MCF 10A (cell line): ENCODE measurements around the gene PCYOX1L. TPM values are rescaled to one million over a fixed set of nuclear protein-coding genes. Genes with fewer than 3 reads are reported as not detected.

Experiments used
- BruUV-seq: library from RNA; stranded (reverse); fragments of 400-500 nt; replicated peaks from 2 replicates; lab custom pipeline; 2021; lab: Mats Ljungman, UMichigan
- CTCF ChIA-PET: fragments of 300-600 bp; sonication (Branson Sonifier 250); formaldehyde crosslinking; extraction: SDS; loops from one replicate; lab custom pipeline; 2021; ENCODE audit warnings: antibody characterized with exemption, inconsistent platforms; lab: Yijun Ruan, JAX
- POLR2A ChIA-PET: fragments of 300-600, 350-650 bp; sonication (Branson Sonifier 250); formaldehyde crosslinking; extraction: SDS; loops from one replicate; lab custom pipeline; 2020; ENCODE audit warnings: antibody characterized with exemption, inconsistent platforms; lab: Yijun Ruan, JAX
- DNase-seq: peaks from one replicate; pipeline ENCODE4 v3.0.0-alpha.2; 2018; ENCODE audit not compliant: unreplicated experiment
- H3K27ac Mint-ChIP-seq: one replicate; pipeline ENCODE4 v1.8.0; 2022; ENCODE audit warnings: mild to moderate bottlenecking, low read depth, mixed read lengths; ENCODE audit not compliant: unreplicated experiment
- H3K27me3 Mint-ChIP-seq: one replicate; pipeline ENCODE4 v1.8.0; 2022; ENCODE audit warnings: mixed read lengths; ENCODE audit not compliant: insufficient read depth, unreplicated experiment
- H3K36me3 Mint-ChIP-seq: one replicate; pipeline ENCODE4 v1.8.0; 2022; ENCODE audit warnings: mild to moderate bottlenecking, moderate library complexity, mixed read lengths; ENCODE audit not compliant: insufficient read depth, unreplicated experiment
- H3K4me1 Mint-ChIP-seq: one replicate; pipeline ENCODE4 v1.8.0; 2022; ENCODE audit warnings: mixed read lengths; ENCODE audit not compliant: insufficient read depth, unreplicated experiment
- H3K4me3 Mint-ChIP-seq: one replicate; pipeline ENCODE4 v1.8.0; 2022; ENCODE audit warnings: mild to moderate bottlenecking, moderate library complexity, mixed read lengths; ENCODE audit not compliant: unreplicated experiment
- H3K9me3 Mint-ChIP-seq: one replicate; pipeline ENCODE4 v1.8.0; 2022; ENCODE audit warnings: mixed read lengths; ENCODE audit not compliant: unreplicated experiment
- intact Hi-C: fragments of 100-400 bp; cut with micrococcal nuclease; formaldehyde crosslinking; loops from 2 replicates; pipeline ENCODE4 v1.14.1; 2022
- total RNA-seq: library from RNA; stranded (reverse); gene quantifications from 2 replicates; pipeline ENCODE4 v1.2.3, GENCODE V29; 2022
- TF ChIP-seq, protein P1 (sequence below): fragments of 200-600 bp; IDR thresholded peaks from one replicate; pipeline ENCODE4 v1.8.0; 2022; ENCODE audit warnings: antibody characterized with exemption, mild to moderate bottlenecking; ENCODE audit not compliant: unreplicated experiment

Gene PCYOX1L
- total RNA-seq, 1 experiment from 2014 or later, result 7.7 TPM

DNA sequence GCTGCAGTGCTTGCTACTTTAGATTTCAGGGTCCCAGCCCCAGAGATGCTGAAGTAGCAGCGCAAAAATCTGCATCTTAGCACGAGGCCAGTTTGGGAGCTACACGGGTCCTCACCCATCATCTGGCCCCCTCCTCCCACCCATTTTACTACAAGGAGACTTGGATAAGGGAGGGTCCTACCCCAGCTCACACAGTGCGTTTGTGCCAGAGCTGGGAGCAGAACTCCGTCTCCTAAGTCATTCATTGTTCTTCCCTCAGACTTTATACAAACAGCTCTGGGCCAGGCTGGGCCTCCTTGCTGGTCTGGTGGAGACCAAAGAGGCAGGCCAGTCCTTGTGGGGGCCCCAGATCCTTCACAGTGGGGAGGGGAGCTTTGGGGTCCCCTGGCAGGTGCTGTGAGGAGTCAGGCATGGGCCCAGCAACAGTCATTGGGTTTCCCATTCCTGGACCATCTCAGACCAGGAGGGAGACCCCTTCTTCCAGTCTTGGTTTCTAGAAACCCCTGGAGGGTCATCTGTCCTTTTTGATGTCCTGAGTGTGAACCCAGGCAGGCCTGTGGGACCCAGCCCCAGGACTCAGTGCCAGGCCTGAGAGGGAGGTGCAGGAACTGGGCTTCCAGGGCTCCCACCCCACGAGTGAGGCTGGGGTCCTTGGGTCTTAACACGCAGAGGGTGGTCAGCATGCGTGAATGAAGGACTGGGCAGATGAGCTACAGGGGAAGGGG lies 23.6 kb downstream of the PCYOX1L start:
- intact Hi-C loops, result loop anchor here (5.0 kb wide), 1 partner anchor 446 kb away; no protein-coding TSS in a partner anchor
- no peaks in the 10 kb centered on the region for H3K9me3 Mint-ChIP-seq
- DNase-seq, result no peak
- no peak overlapping the region for H3K27ac Mint-ChIP-seq
- BruUV-seq, result no TSS peak
- peaks cover 5% of the 10 kb centered on the region for H3K36me3 Mint-ChIP-seq
- no peak overlapping the region for H3K4me3 Mint-ChIP-seq
- TF ChIP-seq, protein P1, sequence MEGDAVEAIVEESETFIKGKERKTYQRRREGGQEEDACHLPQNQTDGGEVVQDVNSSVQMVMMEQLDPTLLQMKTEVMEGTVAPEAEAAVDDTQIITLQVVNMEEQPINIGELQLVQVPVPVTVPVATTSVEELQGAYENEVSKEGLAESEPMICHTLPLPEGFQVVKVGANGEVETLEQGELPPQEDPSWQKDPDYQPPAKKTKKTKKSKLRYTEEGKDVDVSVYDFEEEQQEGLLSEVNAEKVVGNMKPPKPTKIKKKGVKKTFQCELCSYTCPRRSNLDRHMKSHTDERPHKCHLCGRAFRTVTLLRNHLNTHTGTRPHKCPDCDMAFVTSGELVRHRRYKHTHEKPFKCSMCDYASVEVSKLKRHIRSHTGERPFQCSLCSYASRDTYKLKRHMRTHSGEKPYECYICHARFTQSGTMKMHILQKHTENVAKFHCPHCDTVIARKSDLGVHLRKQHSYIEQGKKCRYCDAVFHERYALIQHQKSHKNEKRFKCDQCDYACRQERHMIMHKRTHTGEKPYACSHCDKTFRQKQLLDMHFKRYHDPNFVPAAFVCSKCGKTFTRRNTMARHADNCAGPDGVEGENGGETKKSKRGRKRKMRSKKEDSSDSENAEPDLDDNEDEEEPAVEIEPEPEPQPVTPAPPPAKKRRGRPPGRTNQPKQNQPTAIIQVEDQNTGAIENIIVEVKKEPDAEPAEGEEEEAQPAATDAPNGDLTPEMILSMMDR, result no peak
- ChIA-PET CTCF (interaction anchor here (0.5 to 27.0 kb wide), 71 partner anchors 9 to 242 kb away, joined by 3 to 662 read pairs (median 4); partner anchors contain the start of genes CSNK1A1, GRPEL2 and PCYOX1L), POLR2A (interaction anchor here (1.1 to 2.2 kb wide), 2 partner anchors 57 to 181 kb away, joined by 4 to 12 read pairs; no protein-coding TSS in a partner anchor)
- H3K27me3 Mint-ChIP-seq, result no peaks in the 10 kb centered on the region
- no peaks in the 10 kb centered on the region for H3K4me1 Mint-ChIP-seq

GRCh38 chr5:149381986-149382338 lies 24.1 kb downstream of the PCYOX1L start:
- POLR2A ChIA-PET, result interaction anchor here (0.7 to 2.2 kb wide), 4 partner anchors 53 to 181 kb away, joined by 4 to 12 read pairs (median 4); no protein-coding TSS in a partner anchor
- no peak overlapping the region for H3K27ac Mint-ChIP-seq

GRCh38 chr5:149382517-149383220 lies 24.8 kb downstream of the PCYOX1L start:
- no peak overlapping the region for H3K4me3 Mint-ChIP-seq
- POLR2A ChIA-PET, result interaction anchor here (0.7 to 2.2 kb wide), 4 partner anchors 52 to 180 kb away, joined by 4 to 12 read pairs (median 4); no protein-coding TSS in a partner anchor
- TF ChIP-seq, protein P1, result no peak
- CTCF ChIA-PET, result interaction anchor here (0.5 to 27.0 kb wide), 52 partner anchors 8 to 242 kb away, joined by 3 to 662 read pairs (median 6); partner anchors contain the start of gene CSNK1A1
- H3K9me3 Mint-ChIP-seq, result no peaks in the 10 kb centered on the region
- no peaks in the 10 kb centered on the region for H3K27me3 Mint-ChIP-seq
- BruUV-seq, result no TSS peak
- H3K4me1 Mint-ChIP-seq, result no peaks in the 10 kb centered on the region
- no peak for DNase-seq
- no peak overlapping the region for H3K27ac Mint-ChIP-seq
- intact Hi-C loops, result loop anchor here (1.0 to 5.0 kb wide), 4 partner anchors 52 to 445 kb away; no protein-coding TSS in a partner anchor
- no peaks in the 10 kb centered on the region for H3K36me3 Mint-ChIP-seq

More at GRCh38 chr5:149381986-149382338, 24.1 kb downstream of the PCYOX1L start:
- TF ChIP-seq, protein P1, result peak; percentile 97
- Mint-ChIP-seq H3K27me3 (no peaks in the 10 kb centered on the region), H3K36me3 (peaks cover 4% of the 10 kb centered on the region), H3K4me3 (no peak overlapping the region), H3K4me1 (no peaks in the 10 kb centered on the region), H3K9me3 (no peaks in the 10 kb centered on the region)
- CTCF ChIA-PET, result interaction anchor here (0.5 to 27.0 kb wide), 75 partner anchors 8 to 242 kb away, joined by 3 to 662 read pairs (median 4); partner anchors contain the start of genes CSNK1A1 and PCYOX1L
- intact Hi-C loops, result loop anchor here (1.0 to 5.0 kb wide), 4 partner anchors 52 to 445 kb away; no protein-coding TSS in a partner anchor
- BruUV-seq, result no TSS peak
- DNase-seq, result peak; percentile 78
